Heart right ventricle (tissue), 16 donors: ENCODE results near the gene SLC6A5. TPM values are rescaled to one million over a fixed set of nuclear protein-coding genes. Genes with fewer than 3 reads are reported as not detected.

Experiments used
- ATAC-seq, 8 donors: fragments of 200-7000 bp; cut with Tn5 transposase; one replicate each; pipeline ENCODE4 v1.9.1; 2020; ENCODE audit warnings: mild to moderate bottlenecking in 8 of 8, moderate library complexity in 8 of 8, moderate number of reproducible peaks in 1 of 8
- DNase-seq, 2 donors: peaks; one replicate each; pipeline ENCODE4 v3.0.0-alpha.2; 2020
- H3K27ac ChIP-seq, 10 donors: fragments of 200-600 bp; sonication (generic) in 2 of 10; one replicate each; pipeline versions ENCODE4 v1.5.0 to v1.8.0; 2020 to 2022; ENCODE audit warnings: mild to moderate bottlenecking in 3 of 10
- H3K27me3 ChIP-seq, 7 donors: fragments of 200-600 bp; one replicate each; pipeline ENCODE4 v1.8.0; 2021 to 2022; ENCODE audit warnings: mild to moderate bottlenecking in 2 of 7
- H3K36me3 ChIP-seq, 9 donors: fragments of 200-600 bp; sonication (generic) in 1 of 9; one replicate each; pipeline versions ENCODE4 v1.5.0 to v1.8.0; 2020 to 2022; ENCODE audit warnings: mild to moderate bottlenecking in 2 of 9
- H3K4me1 ChIP-seq, 9 donors: fragments of 200-600 bp; sonication (generic) in 1 of 9; one replicate each; pipeline versions ENCODE4 v1.5.0 to v1.8.0; 2020 to 2022; ENCODE audit warnings: mild to moderate bottlenecking in 4 of 9
- H3K4me3 ChIP-seq, 10 donors: fragments of 200-600 bp; sonication (generic) in 2 of 10; one replicate each; pipeline versions ENCODE4 v1.5.0 to v1.8.0; 2020 to 2022; ENCODE audit warnings: mild to moderate bottlenecking in 7 of 10, moderate library complexity in 2 of 10
- H3K9me3 ChIP-seq, 11 donors: fragments of 200-600 bp in 10 of 11; sonication (generic) in 2 of 11; one replicate each; pipeline versions ENCODE4 v1.5.0 to v1.8.0; 2013 to 2022; ENCODE audit warnings: mild to moderate bottlenecking in 2 of 11, control low read depth in 1 of 11, moderate library complexity in 1 of 11
- WGBS, 2 donors: extraction: QIAGEN DNeasy Blood & Tissue Kit; methylation state at CpG; one replicate each; pipeline ENCODE4 v1.1.7; 2013; ENCODE audit warnings: inconsistent platforms in 1 of 2; 5-methylcytosine and 5-hydroxymethylcytosine counted together
- intact Hi-C, 10 donors: fragments of 100-400 bp; cut with DNase I; formaldehyde crosslinking; loops; one replicate each; pipeline versions ENCODE4 v1.11.1 to v1.14.2; 2022
- polyA plus RNA-seq, 2 donors: library from polyadenylated mRNA; stranded (reverse); fragments of 200-250 nt; gene quantifications; one replicate each; pipeline ENCODE4 v1.2.3, GENCODE V29; 2013
- total RNA-seq, 10 donors: library from RNA; stranded (reverse); fragmentation: NEBNext Ultra II Directional in 3 of 10; extraction: Animal tissue kit (Norgen Biotek cat#: 25700) in 3 of 10; gene quantifications; one replicate each; pipeline versions ENCODE4 v1.2.1 to v1.2.4, GENCODE V29; 2021 to 2023
- TF ChIP-seq, protein P1 (sequence below), 9 donors: fragments of 200-600 bp; sonication (generic) in 2 of 9; IDR thresholded peaks; one replicate each; pipeline versions ENCODE4 v1.5.0 to v1.8.0; 2021 to 2022; ENCODE audit warnings: antibody characterized with exemption in 9 of 9, mild to moderate bottlenecking in 5 of 9, moderate library complexity in 1 of 9
- donor health status: Arrhythmogenic right ventricular cardiomyopathy.
- donor health status: ischemic (EF 13 %, LVEDD 7.1; RV severe dilation, severe dysfunction).
- donor health status: healthy with polysubstance abuse.
- donor health status: DM: no; HTN: yes; CAD: no.
- donor health status: DM: no; HTN: no; CAD: no.
- donor health status: ischemic (EF 25% LVEDD 6.9; RV normal size, moderate dysfunction).
- donor health status: ischemic (EF 25% LVEDD 5.7; RV mildly dilated, moderate dysfunction).
- donor health status: healthy.
- donor health status: DM: yes; HTN: yes; CAD: no.
- donor health status: Ischemic cardiomyopathy.
- donor health status: ischemic (EF 35%, LVEDD 5.7; RV mildly dilated, moderate dysfunction).
- donor health status: nonischemic (EF 11% LVEDD 7.7; RV severe dilation, severe dysfunction).
- donor health status: DM: yes; HTN: yes; CAD: no.
- donor health status: PGD.
- donor health status: ischemic (EF 29% LVEDD 5.4; RV normal size, mild dysfunction).
- donor health status: nonischemic (EF 23%, LVEDD 6.1; RV moderate dilation, normal function).

Gene SLC6A5
- total and polyA plus RNA-seq, 12 donors = not detected

DNA sequence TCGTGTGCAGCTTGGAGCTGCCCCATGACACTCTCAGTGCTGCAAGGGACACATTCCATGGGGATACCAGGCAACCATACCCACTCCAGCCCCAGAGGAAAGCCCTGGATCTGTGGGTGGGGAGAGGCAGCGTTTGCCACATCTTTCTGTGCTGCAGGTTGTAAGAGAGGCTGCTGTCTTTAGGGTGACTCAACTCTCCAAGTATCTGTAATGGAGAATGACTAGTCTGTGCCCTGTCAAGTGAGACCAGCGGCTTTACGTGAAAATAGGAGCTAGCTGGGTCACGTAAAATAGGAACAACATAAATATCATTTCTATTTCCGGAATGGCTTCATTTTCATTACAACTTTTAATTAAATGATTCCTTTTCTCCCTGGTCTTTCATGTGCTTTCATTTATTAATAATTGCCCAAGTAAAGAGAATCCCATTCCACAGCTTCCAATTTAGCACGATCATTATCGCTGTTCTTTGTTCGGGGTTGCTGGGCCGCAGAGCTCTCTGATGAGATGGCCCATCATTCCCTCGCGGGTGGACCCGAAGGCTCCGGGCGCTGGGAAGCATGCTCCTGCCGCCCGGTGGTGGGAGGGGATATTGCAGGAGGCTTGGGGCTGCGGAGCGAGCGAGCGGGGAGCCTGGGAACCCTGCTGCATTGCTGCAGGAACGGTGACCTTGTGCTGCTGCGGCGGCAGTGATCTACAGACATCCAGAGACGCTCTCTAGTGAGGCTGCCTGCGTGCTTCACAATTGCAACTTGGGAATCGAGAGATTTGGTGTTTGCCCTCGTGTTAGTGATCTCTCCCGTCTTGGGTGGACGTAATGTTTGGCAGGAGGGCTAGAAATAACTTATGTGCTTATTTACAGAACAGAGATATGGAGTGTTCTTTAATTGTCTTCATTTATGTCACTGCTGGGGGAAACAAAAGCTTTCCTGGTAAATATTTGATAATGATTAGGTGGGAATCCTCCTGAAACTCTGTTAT lies 10.6 kb downstream of the SLC6A5 start:
- TF ChIP-seq, protein P1, sequence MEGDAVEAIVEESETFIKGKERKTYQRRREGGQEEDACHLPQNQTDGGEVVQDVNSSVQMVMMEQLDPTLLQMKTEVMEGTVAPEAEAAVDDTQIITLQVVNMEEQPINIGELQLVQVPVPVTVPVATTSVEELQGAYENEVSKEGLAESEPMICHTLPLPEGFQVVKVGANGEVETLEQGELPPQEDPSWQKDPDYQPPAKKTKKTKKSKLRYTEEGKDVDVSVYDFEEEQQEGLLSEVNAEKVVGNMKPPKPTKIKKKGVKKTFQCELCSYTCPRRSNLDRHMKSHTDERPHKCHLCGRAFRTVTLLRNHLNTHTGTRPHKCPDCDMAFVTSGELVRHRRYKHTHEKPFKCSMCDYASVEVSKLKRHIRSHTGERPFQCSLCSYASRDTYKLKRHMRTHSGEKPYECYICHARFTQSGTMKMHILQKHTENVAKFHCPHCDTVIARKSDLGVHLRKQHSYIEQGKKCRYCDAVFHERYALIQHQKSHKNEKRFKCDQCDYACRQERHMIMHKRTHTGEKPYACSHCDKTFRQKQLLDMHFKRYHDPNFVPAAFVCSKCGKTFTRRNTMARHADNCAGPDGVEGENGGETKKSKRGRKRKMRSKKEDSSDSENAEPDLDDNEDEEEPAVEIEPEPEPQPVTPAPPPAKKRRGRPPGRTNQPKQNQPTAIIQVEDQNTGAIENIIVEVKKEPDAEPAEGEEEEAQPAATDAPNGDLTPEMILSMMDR (IDR thresholded peaks at IDR 0.05) = peak; percentile 70 to 98 (median 95)
- WGBS, 2 donors = 9 to 10% methylated on average over 30 of the region's 30 CpGs
- peaks cover 0 to 8% (median 0%) of the 10 kb centered on the region in 9 donors for H3K4me1 ChIP-seq
- H3K4me3 ChIP-seq = peak overlapping the region in 2 of 10 donors; percentile 3 to 23
- intact Hi-C loops = loop anchor here in 9 of 10 donors (1.0 to 10.0 kb wide), 8 partner anchors 205 to 485 kb away; partner anchors contain the start of gene PRMT3 (in 5 of the 9)
- no peak overlapping the region for H3K27ac ChIP-seq
- peak; percentile 64 to 78 for DNase-seq
- H3K36me3 ChIP-seq = no peaks in the 10 kb centered on the region
- ATAC-seq = peak; percentile 88 to 96 (median 94)
- H3K27me3 ChIP-seq = peaks cover 10 to 90% (median 78%) of the 10 kb centered on the region in 7 donors
- no peaks in the 10 kb centered on the region for H3K9me3 ChIP-seq

DNA sequence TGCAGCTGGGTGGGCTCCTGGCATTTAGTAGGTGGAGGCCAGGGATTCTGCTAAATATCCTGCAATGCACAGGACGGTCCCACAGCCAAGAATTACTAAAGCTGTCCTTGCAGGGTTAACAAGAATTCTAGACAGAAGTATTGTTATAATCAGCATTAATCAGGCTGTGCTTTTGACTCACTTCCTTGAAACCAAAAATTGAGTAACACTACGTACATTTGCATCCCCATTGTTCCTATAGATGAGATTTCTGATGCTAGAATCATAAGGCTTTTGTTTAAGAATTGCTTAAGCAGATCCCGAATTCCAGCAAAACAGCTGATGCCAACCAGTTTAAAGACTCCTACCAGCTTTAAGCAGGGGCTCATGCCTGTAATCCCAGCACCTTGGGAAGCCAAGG lies 11.4 kb downstream of the SLC6A5 start:
- ATAC-seq (no peak), DNase-seq (no peak)
- WGBS, 2 donors = 54 to 77% methylated on average over 3 of the region's 3 CpGs
- TF ChIP-seq, protein P1 (IDR thresholded peaks at IDR 0.05) = no peak
- intact Hi-C loops = loop anchor here in 7 of 10 donors (1.0 to 10.0 kb wide), 7 partner anchors 214 to 486 kb away; partner anchors contain the start of gene PRMT3 (in 3 of the 7)
- H3K9me3 ChIP-seq = no peaks in the 10 kb centered on the region
- H3K4me3 ChIP-seq = no peak overlapping the region
- H3K27ac ChIP-seq = no peak overlapping the region
- peaks cover 0 to 8% (median 0%) of the 10 kb centered on the region in 9 donors for H3K4me1 ChIP-seq
- H3K36me3 ChIP-seq = no peaks in the 10 kb centered on the region
- H3K27me3 ChIP-seq = peaks cover 4 to 89% (median 70%) of the 10 kb centered on the region in 7 donors

DNA sequence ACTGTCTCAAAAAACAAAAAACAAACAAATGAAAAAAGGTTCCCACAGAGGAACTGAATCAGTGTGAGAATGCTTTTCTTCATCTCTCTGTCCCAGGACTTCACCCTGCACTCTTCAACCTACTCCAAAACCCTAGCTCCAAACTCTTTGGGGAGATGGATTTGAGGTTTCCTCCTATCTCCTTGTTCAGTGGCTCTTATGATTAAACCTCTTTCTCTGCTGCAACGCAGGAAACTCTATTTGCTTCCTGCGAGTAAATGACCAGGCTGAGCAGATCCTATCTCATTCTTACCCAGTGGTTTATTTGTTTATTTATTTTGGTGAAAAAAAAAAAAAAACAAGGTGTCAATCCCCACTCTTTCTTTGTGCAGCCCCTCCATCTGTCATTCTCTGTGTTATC lies 12.0 kb downstream of the SLC6A5 start:
- Histone ChIP-seq H3K4me1 (peaks cover 0 to 8% (median 0%) of the 10 kb centered on the region in 9 donors), H3K27me3 (peaks cover 1 to 88% (median 64%) of the 10 kb centered on the region in 7 donors), H3K9me3 (no peaks in the 10 kb centered on the region), H3K4me3 (no peak overlapping the region), H3K27ac (no peak overlapping the region), H3K36me3 (no peaks in the 10 kb centered on the region)
- TF ChIP-seq, protein P1 (IDR thresholded peaks at IDR 0.05) = no peak
- ATAC-seq (no peak), DNase-seq (no peak)
- intact Hi-C loops = loop anchor here in 6 of 10 donors (2.0 to 10.0 kb wide), 6 partner anchors 214 to 487 kb away; partner anchors contain the start of gene PRMT3 (in 3 of the 6)
- WGBS, 2 donors = 48 to 50% methylated on average over 2 of the region's 2 CpGs

DNA sequence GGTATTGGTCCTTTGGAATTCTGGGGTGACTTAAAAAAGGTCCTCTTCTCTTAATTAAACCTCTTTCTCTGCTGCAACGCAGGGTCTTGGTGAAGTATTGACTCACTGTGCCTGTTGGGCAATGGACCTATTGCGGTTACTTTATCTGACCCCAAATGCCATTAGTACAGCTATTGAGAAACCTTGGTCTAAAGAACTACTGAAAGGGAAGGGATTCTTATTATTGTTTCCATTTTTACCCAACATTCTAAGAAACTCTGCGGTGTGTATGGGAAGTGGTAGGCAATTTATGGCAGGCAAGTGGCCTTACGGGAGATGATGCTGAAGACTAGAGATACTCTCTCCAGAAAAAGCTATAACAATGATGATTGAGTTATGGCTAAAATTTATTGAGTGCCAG lies 12.5 kb downstream of the SLC6A5 start:
- H3K27me3 ChIP-seq = peaks cover 0 to 88% (median 59%) of the 10 kb centered on the region in 7 donors
- intact Hi-C loops = loop anchor here in 6 of 10 donors (2.0 to 10.0 kb wide), 6 partner anchors 215 to 487 kb away; partner anchors contain the start of gene PRMT3 (in 3 of the 6)
- H3K27ac ChIP-seq = no peak overlapping the region
- H3K9me3 ChIP-seq = no peaks in the 10 kb centered on the region
- H3K4me3 ChIP-seq = no peak overlapping the region
- peaks cover 0 to 8% (median 0%) of the 10 kb centered on the region in 9 donors for H3K4me1 ChIP-seq
- ATAC-seq (no peak), DNase-seq (no peak)
- H3K36me3 ChIP-seq = no peaks in the 10 kb centered on the region
- WGBS, 2 donors = 81 to 87% methylated on average over 4 of the region's 4 CpGs
- TF ChIP-seq, protein P1 (IDR thresholded peaks at IDR 0.05) = no peak
